Measurements from ENCODE around the gene TMEM218.

TMEM218 gene

GRCh38 chr11:125055107-125055715 is 56.2 kb downstream of the TMEM218 start:
- no peak for DNase-seq (ENCODE audit: low read depth)

- no peak for DNase-seq (ENCODE audit: low read depth)
Observed at GRCh38 chr11:125053167-125053566, 58.3 kb downstream of the TMEM218 start.

- DNase-seq (ENCODE audit: low read depth), result no peak
Observed at GRCh38 chr11:125052047-125052446, 59.4 kb downstream of the TMEM218 start.

GRCh38 chr11:125049164-125049792 is 62.1 kb downstream of the TMEM218 start:
- no peak for DNase-seq (ENCODE audit: low read depth)
